Right lobe of liver (tissue), 6 donors: ENCODE results near the gene TLE1. TPM values are rescaled to one million over a fixed set of nuclear protein-coding genes. Genes with fewer than 3 reads are reported as not detected.

ENCODE experiments used
- ATAC-seq, 4 donors: fragments of 200-7000 bp; cut with Tn5 transposase; one replicate each; pipeline ENCODE4 v1.9.1; 2020; ENCODE audit warnings: mild to moderate bottlenecking in 4 of 4, moderate library complexity in 4 of 4
- DNase-seq, 3 donors: peaks; one replicate each; pipeline ENCODE4 v3.0.0-alpha.2; 2020
- H3K27ac ChIP-seq, 3 donors: fragments of 200-600 bp; one replicate each; pipeline ENCODE4 v1.8.0; 2022
- H3K27me3 ChIP-seq, 2 donors: fragments of 200-600 bp; one replicate each; pipeline ENCODE4 v1.8.0; 2022
- H3K36me3 ChIP-seq, 4 donors: fragments of 200-600 bp; sonication (generic) in 1 of 4; one replicate each; pipeline versions ENCODE4 v1.5.1 to v1.8.0; 2017 to 2022; ENCODE audit warnings: control low read depth in 1 of 4
- H3K4me1 ChIP-seq, 4 donors: fragments of 200-600 bp; sonication (generic) in 1 of 4; one replicate each; pipeline versions ENCODE4 v1.5.1 to v1.8.0; 2017 to 2022; ENCODE audit warnings: control low read depth in 1 of 4
- H3K4me3 ChIP-seq, 3 donors: fragments of 200-600 bp; one replicate each; pipeline ENCODE4 v1.8.0; 2022
- H3K9me3 ChIP-seq, 4 donors: fragments of 200-600 bp; sonication (generic) in 1 of 4; one replicate each; pipeline versions ENCODE4 v1.5.1 to v1.8.0; 2017 to 2022; ENCODE audit warnings: control low read depth in 1 of 4
- CTCF ChIP-seq, 4 donors: fragments of 200-600 bp in 3 of 4; fragments of 450-650 bp in 1 of 4; IDR thresholded peaks; one replicate each; pipeline versions ENCODE4 v1.5.1 to v1.8.0; 2016 to 2022; ENCODE audit warnings: antibody characterized with exemption in 4 of 4, mild to moderate bottlenecking in 2 of 4
- POLR2A ChIP-seq: fragments of 450-650 bp; IDR thresholded peaks from one replicate; pipeline ENCODE4 v1.6.1; 2017; ENCODE audit warnings: antibody characterized with exemption, mild to moderate bottlenecking
- WGBS: methylation state at CpG from one replicate; pipeline ENCODE4 v1.1.6; 2018; ENCODE audit warnings: low coverage, low lambda C conversion rate; ENCODE audit not compliant: insufficient coverage; ENCODE audit errors: missing lambda C conversion rate; 5-methylcytosine and 5-hydroxymethylcytosine counted together
- intact Hi-C, 2 donors: fragments of 100-400 bp; cut with DNase I; formaldehyde crosslinking; loops; one replicate each; pipeline versions ENCODE4 v1.11.2 to v1.14.1; 2022
- total RNA-seq, 6 experiments: library from RNA; depleted of rRNA in 2 of 6; stranded (reverse); fragments of >200 nt in 2 of 6; fragmentation: NEBNext Ultra II Directional in 3 of 6; extraction: Animal tissue kit (Norgen Biotek cat#: 25700) in 3 of 6; gene quantifications; one replicate each; pipeline versions ENCODE4 v1.1.0 to v1.2.4, GENCODE V29; 2016 to 2023
- donor health status: DM: no; HTN: yes; CAD: no.
- donor health status: DM: no; HTN: no; CAD: no.
- donor health status: DM: no; HTN: no; CAD: no.
- donor health status: DM: no; HTN: yes; CAD: no.
- donor health status: DM: no; HTN: yes; CAD: no.

TLE1 gene
- total RNA-seq, 6 experiments from 2014 or later: 31.9 to 62.9 (median 58.0) TPM

GRCh38 chr9:81718244-81718643 is 28.9 kb upstream of the TLE1 start:
- H3K36me3 ChIP-seq: no peaks in the 10 kb centered on the region
- no peaks in the 10 kb centered on the region for H3K9me3 ChIP-seq
- intact Hi-C loops: no loop called here
- TF ChIP-seq CTCF (IDR thresholded peaks at IDR 0.05): no peak
- TF ChIP-seq POLR2A: no peak
- H3K27me3 ChIP-seq: no peaks in the 10 kb centered on the region
- no peak for DNase-seq
- H3K4me3 ChIP-seq: no peak overlapping the region
- H3K4me1 ChIP-seq: peaks cover 0 to 17% (median 8%) of the 10 kb centered on the region in 4 donors
- no peak overlapping the region for H3K27ac ChIP-seq
- 78% methylated on average over 6 of the region's 6 CpGs for WGBS
- no peak for ATAC-seq

- intact Hi-C loops: no loop called here
- DNase-seq (no peak), ATAC-seq (no peak)
- H3K27ac ChIP-seq: no peak overlapping the region
- H3K9me3 ChIP-seq: no peaks in the 10 kb centered on the region
- no peaks in the 10 kb centered on the region for H3K36me3 ChIP-seq
- no peak overlapping the region for H3K4me3 ChIP-seq
- H3K27me3 ChIP-seq: no peaks in the 10 kb centered on the region
- TF ChIP-seq CTCF (IDR thresholded peaks at IDR 0.05) (no peak), POLR2A (no peak)
- peaks cover 0 to 17% (median 7%) of the 10 kb centered on the region in 4 donors for H3K4me1 ChIP-seq
Observed at GRCh38 chr9:81717747-81718077, 28.4 kb upstream of the TLE1 start.

- no peaks in the 10 kb centered on the region for H3K27me3 ChIP-seq
- ATAC-seq: no peak
- intact Hi-C loops: no loop called here
- TF ChIP-seq CTCF (IDR thresholded peaks at IDR 0.05) (no peak), POLR2A (no peak)
- no peak for DNase-seq
- H3K36me3 ChIP-seq: no peaks in the 10 kb centered on the region
- H3K9me3 ChIP-seq: no peaks in the 10 kb centered on the region
- H3K4me1 ChIP-seq: peaks cover 0 to 17% (median 5%) of the 10 kb centered on the region in 4 donors
- 73% methylated on average over 5 of the region's 5 CpGs for WGBS
- H3K4me3 ChIP-seq: no peak overlapping the region
- H3K27ac ChIP-seq: no peak overlapping the region
Observed at GRCh38 chr9:81717061-81717746, 27.9 kb upstream of the TLE1 start.

GRCh38 chr9:81716409-81716808 is 27.1 kb upstream of the TLE1 start:
- WGBS: 43% methylated on average over 1 of the region's 6 CpGs
- peaks cover 0 to 17% (median 3%) of the 10 kb centered on the region in 4 donors for H3K4me1 ChIP-seq
- H3K4me3 ChIP-seq: no peak overlapping the region
- intact Hi-C loops: no loop called here
- no peaks in the 10 kb centered on the region for H3K27me3 ChIP-seq
- TF ChIP-seq POLR2A (no peak), CTCF (IDR thresholded peaks at IDR 0.05) (no peak)
- DNase-seq: no peak
- H3K9me3 ChIP-seq: no peaks in the 10 kb centered on the region
- H3K27ac ChIP-seq: no peak overlapping the region
- no peaks in the 10 kb centered on the region for H3K36me3 ChIP-seq
- ATAC-seq: no peak

- ATAC-seq (no peak), DNase-seq (no peak)
- no peaks in the 10 kb centered on the region for H3K27me3 ChIP-seq
- H3K4me1 ChIP-seq: no peaks in the 10 kb centered on the region
- TF ChIP-seq CTCF (IDR thresholded peaks at IDR 0.05) (no peak), POLR2A (no peak)
- H3K36me3 ChIP-seq: no peaks in the 10 kb centered on the region
- H3K4me3 ChIP-seq: no peak overlapping the region
- intact Hi-C loops: no loop called here
- no peaks in the 10 kb centered on the region for H3K9me3 ChIP-seq
- H3K27ac ChIP-seq: no peak overlapping the region
- 50% methylated on average over 2 of the region's 2 CpGs for WGBS
Observed at GRCh38 chr9:81705578-81705977, 16.2 kb upstream of the TLE1 start.
